ENCODE measurements around the gene PPP4R2.
"Not testable (repeated sequence)": the region's sequence is repeated elsewhere in the genome, so short reads cannot be mapped to it uniquely, and the experiment has no call there.

The PPP4R2 gene

DNA sequence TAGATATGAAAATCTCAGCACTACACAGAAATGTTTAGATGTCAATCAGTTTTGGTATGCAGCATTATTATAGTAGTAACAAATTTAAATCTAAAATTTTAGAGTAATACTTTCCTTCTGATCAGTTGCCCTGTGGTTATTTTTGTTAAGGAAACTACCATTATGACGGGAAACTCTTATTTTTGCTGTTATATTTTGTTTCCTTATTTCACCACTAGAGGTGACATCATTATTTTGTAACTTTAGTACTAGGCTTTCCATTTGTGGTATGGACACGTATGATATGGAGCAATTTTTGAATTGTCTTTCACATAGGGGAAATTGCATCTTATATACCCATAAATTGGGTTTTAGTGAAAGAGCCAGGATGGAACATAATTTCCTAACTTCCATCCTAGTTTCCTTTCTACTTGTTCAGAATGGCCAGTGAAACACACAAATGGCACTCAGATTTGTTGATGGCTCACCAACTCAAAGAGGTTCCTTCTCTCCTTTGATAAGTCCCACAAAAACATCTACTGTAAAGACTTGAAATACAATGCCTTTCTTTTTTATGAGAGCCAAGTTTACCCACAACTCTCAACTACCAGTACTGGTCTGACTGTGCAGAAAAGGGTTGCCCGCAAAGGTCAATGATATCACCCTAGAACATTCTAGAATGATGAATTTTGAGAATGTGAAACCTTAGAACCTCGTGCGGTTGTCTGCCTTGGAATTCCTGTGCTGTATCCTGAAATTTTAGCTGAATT, 19.4 kb upstream of the PPP4R2 start:
- no peak for DNase-seq

GRCh38 chr3:72982609-72983366, 13.8 kb upstream of the PPP4R2 start:
- DNase-seq = no peak

- no peak for DNase-seq
These were observed 11.0 kb upstream of the PPP4R2 start for GRCh38 chr3:72985576-72985975.

- DNase-seq = no peak
These were observed 5.8 kb upstream of the PPP4R2 start for GRCh38 chr3:72990701-72991395.

DNA sequence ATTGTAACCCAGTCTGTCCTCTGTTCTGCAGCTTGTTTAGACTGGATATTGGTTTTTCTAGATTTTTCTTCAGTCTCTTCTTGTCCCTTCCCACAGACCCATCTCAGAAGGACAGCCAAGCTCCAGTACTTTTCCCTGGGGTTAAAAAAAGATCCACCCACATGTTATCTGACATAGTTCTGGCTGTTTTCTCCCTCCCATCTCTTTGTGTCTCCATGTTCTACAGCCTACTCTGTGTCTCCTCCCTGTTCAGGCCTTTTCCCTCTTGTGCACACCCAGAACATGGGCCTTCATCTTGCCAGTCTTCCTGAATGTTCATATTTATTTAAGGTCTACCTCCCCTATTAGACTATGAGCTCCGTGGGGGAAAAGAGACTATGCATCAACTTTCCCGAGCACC, 5.1 kb upstream of the PPP4R2 start:
- DNase-seq = no peak

DNA sequence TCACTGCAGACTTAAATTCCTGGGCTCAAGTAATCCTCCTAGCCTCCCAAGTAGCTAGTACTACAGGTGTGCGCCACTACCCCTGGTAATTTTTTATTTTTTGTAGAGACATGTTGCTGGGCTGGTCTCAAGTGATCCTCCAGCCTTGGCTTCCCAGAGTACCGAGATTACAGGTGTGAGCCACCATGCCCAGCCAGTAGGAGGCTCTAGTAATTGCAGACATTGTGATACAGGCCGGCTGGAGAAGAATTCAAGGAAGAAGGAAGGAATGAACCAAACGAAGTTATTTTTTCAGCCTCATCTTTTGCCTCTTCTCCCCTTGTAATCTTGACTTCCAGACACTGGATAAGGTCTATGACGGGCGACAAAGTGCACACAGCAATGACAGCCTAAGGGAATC, 3.2 kb upstream of the PPP4R2 start:
- DNase-seq = no peak

DNA sequence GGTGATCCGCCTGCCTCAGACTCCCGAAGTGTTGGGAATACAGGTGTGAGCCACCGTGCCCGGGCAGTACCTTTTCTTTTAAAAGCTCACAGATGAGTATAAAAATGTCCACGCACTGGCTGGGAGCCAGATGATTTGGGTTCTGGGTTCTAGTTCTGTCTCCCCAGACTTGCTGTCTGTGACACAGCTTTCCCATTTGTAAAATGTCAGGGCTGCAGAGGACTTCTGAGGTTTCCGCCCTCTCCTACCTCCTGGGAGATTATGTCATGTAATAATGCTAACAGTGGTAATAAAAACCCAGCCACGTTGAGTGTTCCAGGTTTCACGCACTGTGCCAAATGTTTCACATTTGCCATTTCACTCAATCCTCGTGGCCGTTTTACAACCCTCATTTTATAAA, 1.3 kb upstream of the PPP4R2 start:
- DNase-seq = no peak

GRCh38 chr3:72996121-72996472, 514 bp upstream of the PPP4R2 start:
- DNase-seq = no peak

DNA sequence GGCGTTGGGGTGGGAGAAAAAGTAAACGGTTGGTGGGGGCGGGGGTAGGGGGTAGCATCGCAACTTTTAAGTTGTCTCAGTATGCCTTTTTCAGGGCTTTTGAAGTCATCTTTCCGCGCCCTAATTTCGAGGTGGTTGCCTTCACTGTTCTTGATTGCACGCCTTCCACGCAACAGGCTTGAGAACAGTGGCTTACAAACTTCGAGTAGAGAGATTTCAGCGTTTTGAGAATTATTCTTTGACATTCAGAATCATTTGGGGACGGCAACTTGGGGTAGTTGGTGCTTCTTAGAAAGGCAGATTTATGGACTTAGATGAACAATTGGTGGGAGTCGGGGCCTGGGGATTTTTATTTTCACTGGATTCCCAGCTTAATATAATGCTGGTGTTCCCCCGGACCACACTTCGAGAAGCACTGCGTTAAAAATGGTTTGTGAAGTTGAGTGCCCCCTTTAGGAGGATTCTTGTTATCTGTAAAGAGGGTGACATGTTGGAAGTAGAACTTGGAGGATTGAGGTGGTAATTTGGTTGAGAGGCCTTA, 880 bp downstream of the PPP4R2 start:
- DNase-seq = no peak

DNA sequence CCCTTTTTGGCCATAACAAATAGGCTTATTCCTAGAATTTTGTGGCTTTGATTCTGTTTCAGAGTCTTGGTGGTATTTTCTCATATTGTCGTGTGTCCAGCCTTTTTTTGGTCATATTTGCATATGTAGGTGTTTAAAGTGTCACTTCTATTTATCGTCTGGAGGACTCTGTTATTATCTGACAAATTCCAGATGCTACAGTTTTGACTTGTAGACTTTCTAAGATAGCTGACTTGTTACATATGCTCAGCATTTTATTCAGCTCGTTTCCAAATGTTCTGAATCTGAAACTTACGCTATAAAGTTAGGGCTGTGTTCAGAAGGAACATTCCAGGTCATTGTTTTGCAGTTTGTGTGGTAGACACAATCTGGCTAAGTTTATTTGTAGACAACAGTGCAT, 1.9 kb downstream of the PPP4R2 start:
- no peak for DNase-seq

- DNase-seq = no peak
These were observed 3.3 kb downstream of the PPP4R2 start for GRCh38 chr3:72999951-73000350.

- DNase-seq = not testable (repeated sequence)
These were observed 6.4 kb downstream of the PPP4R2 start for GRCh38 chr3:73003050-73003449.

- no peak for DNase-seq
These were observed 7.7 kb downstream of the PPP4R2 start for GRCh38 chr3:73004316-73004715.

DNA sequence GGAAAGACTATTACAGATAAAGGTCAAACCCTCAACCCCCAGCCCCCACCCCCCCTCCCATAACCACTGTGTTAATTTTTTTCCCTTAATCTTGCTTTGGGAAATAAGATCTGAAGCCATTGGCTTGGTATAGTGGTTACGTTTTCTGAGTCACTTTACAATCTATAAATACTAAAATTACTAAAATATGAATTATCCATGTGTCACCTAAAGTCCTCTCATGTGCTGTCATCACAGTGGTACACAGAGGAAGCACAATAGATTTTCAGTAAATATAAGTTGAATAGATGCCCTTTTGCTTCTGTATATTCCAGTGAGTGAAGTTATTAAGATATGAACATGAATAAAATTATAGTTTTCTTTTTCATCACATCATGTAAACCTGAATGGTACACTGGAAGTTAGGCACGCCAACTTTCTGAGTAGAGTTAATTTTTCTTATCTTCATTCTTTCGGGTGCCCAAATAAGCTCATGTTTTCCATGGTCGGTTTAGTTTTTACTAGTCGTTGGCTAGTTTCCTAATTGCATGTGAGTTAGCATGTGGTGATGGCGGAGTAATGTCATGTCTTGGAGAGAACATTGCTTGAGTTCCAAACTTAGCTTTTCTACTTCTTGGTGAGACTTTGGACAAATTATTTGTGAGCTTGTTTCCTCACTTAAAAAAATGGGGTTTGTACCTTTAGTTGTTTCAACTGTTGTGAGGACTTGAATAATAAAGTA, 11.5 kb downstream of the PPP4R2 start:
- DNase-seq = no peak

GRCh38 chr3:73009008-73009407, 12.4 kb downstream of the PPP4R2 start:
- no peak for DNase-seq

- no peak for DNase-seq
These were observed 13.1 kb downstream of the PPP4R2 start for GRCh38 chr3:73009750-73010149.

DNA sequence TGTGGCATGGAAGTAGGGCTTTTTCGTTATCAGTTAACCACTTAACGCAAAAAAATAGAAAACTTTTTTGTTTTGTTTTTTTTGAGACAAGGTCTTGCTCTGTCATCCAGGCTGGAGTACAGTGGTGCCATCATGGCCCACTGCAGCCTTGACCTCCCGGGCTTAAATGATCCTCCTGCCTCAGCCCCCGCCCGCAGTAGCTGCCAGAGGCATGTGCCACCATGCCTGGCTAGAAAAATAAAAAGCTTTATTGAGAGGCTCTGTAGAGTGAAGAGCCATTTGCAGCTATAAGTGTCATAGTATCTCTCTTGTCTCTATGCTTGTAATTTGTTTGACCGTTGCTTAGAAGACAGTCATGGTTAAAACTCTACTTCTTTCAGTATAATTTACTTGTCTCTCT, 13.5 kb downstream of the PPP4R2 start:
- no peak for DNase-seq

DNA sequence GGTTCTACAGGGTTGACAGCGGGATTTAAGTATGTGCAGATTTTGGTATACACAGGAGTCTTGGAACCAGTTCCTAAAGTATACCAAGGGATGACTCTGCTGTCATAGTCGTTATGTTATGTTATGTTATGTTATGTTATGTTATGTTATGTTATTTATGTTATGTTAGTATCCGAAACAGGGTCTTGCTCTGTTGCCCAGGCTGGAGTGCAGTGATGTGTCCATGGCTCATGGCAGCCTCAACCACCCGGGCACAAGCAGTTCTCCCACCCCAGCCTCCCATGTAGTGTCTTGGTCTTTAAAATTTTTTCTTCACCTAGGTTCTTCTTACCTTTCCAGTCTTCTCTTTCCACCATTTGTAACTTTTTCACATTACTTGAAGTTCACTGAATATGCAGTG, 21.7 kb downstream of the PPP4R2 start:
- DNase-seq = no peak

- no peak for DNase-seq
These were observed 22.3 kb downstream of the PPP4R2 start for GRCh38 chr3:73018790-73019441.

DNA sequence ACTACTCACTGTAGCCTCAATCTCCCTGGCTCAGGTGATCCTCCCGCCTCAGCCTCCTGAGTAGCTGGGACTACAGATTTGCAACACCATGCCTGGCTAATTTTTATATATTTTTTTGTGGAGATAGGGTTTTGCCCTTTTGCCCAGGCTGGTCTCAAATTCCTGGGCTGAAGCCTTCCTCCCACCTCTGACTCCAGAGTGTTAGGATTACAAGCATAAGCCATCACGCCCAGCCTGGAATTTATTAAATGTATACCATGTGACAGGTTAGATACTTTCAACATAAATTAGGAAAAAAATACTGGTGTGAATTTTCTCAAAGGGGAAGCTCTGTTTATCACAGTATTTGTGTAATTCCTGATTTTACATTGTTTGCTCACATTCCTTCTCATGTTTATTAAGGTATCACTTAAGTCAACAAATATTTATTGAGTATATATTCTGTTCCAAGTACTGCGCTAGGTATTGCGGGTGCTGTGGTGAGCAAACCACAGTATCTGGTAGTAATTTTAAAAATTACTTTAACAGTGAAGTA, 24.8 kb downstream of the PPP4R2 start:
- no peak for DNase-seq

DNA sequence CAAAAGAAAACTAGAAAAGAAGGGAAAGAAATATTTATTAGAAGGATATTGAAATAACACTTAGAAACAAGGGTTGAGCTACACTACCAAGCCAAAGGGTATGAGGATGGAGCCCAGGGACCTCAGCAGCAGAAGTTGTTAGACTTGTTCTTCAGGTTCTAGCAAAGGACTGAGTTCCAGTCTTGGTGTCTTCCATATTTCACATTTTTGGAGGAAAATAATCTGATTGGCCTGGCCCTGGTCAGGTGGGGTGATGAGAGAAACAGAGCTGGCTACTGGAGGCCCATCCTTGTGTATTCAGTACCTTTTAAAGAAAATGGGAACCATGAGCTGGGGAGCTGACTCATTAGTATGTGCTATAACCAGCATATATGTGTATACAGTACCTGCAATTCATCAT, 28.2 kb downstream of the PPP4R2 start:
- no peak for DNase-seq

DNA sequence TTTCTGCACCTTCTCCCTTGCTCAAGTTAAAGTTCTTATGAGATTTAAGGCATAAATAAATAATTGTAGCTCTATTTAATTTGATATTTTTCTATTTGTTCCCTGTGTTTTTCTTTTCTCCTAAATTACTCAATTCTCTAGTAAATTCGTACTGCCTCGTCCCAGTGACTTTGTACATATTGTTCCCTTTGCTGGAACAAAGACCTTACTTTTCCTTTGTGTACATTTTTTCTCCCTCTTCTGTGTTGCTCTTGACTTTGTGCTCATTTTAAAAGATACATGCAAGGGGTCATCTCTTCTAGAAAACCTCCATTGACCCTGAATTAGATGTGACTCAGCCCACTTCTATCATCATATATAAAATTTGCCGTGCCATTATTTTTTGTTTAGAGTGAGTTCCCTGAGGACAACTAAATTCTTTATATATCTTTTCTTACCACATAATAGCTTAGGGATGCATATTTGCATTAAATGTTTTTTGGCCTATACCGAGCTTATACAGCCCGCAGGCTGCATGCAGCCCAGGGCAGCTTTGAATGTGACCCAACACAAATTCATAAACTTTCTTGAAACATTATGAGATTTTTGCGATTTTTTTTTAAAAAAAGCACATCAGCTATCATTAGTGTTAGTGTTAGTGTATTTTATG, 29.6 kb downstream of the PPP4R2 start:
- no peak for DNase-seq

Data from T1000 (cell line).